Pancreas (tissue), 10 donors: ENCODE measurements around the gene SLC25A3. TPM values are rescaled to one million over a fixed set of nuclear protein-coding genes. Genes with fewer than 3 reads are reported as not detected.
"Not testable (repeated sequence)": the region's sequence is repeated elsewhere in the genome, so short reads cannot be mapped to it uniquely, and the experiment has no call there.

Experiments
- ATAC-seq, 4 donors: fragments of 200-7000 bp; cut with Tn5 transposase; one replicate each; pipeline versions ENCODE4 v1.8.0 to v1.9.1; 2020; ENCODE audit warnings: mild to moderate bottlenecking in 4 of 4, moderate library complexity in 4 of 4
- DNase-seq, 6 donors: peaks; one replicate each; pipeline ENCODE4 v3.0.0-alpha.2; 2020
- FAIRE-seq: peaks from 2 replicates; lab custom pipeline; 2012; peaks lifted over from hg19 to GRCh38; lab: Jason Lieb, UNC
- H3K27ac ChIP-seq, 4 donors: fragments of 200-600 bp; sonication (generic); 1 replicate in 3 of 4; 2 replicates in 1 of 4; pipeline versions ENCODE4 v1.5.0 to v1.8.0; 2020
- H3K27me3 ChIP-seq, 4 donors: fragments of 200-600 bp; one replicate each; pipeline ENCODE4 v1.8.0; 2021
- H3K36me3 ChIP-seq, 3 donors: fragments of 200-600 bp; sonication (generic) in 1 of 3; one replicate each; pipeline versions ENCODE4 v1.5.0 to v1.8.0; 2020 to 2021
- H3K4me1 ChIP-seq, 3 donors: fragments of 200-600 bp; one replicate each; pipeline ENCODE4 v1.8.0; 2021
- H3K4me3 ChIP-seq, 4 donors: fragments of 200-600 bp; sonication (generic) in 2 of 4; one replicate each; pipeline versions ENCODE4 v1.5.0 to v1.8.0; 2020 to 2021
- H3K9me3 ChIP-seq, 4 donors: fragments of 200-600 bp; one replicate each; pipeline ENCODE4 v1.8.0; 2021
- CTCF ChIP-seq, 4 donors: fragments of 200-600 bp; sonication (generic) in 3 of 4; IDR thresholded peaks; one replicate each; pipeline versions ENCODE4 v1.5.0 to v1.8.0; 2021; ENCODE audit warnings: antibody characterized with exemption in 4 of 4
- WGBS, 2 donors: extraction: QIAGEN DNeasy Blood & Tissue Kit; methylation state at CpG; one replicate each; pipeline ENCODE4 v1.1.7; 2013; 5-methylcytosine and 5-hydroxymethylcytosine counted together
- intact Hi-C, 3 donors: fragments of 100-400 bp; cut with DNase I; formaldehyde crosslinking; loops; one replicate each; pipeline versions ENCODE4 v1.11.1 to v1.14.2; 2022
- polyA plus RNA-seq, 2 donors: library from polyadenylated mRNA; stranded (reverse); fragments of 200-250 nt; gene quantifications; one replicate each; pipeline ENCODE4 v1.2.3, GENCODE V29; 2013
- total RNA-seq, 6 donors: library from RNA; stranded (reverse); fragmentation: NEBNext Ultra II Directional in 4 of 6; extraction: Animal tissue kit (Norgen Biotek cat#: 25700) in 4 of 6; gene quantifications; one replicate each; pipeline versions ENCODE4 v1.2.1 to v1.2.4, GENCODE V29; 2021 to 2023
- donor health status: healthy with polysubstance abuse.
- donor health status: DM: no; HTN: no; CAD: no; lungs with moderate emphysema.
- donor health status: DM: no; HTN: no; CAD: no.
- donor health status: control.
- donor health status: control.
- donor health status: Bipolar disorder and iron deficiency.
- donor health status: DM: yes; HTN: yes; CAD: no.
- donor health status: DM: no; HTN: no; CAD: no.
- donor health status: DM: no; HTN: no; CAD: no.
- donor health status: DM: yes; HTN: yes; CAD: no.

The SLC25A3 gene
- total and polyA plus RNA-seq, 8 donors: 133 to 343 (median 238) TPM

- Histone ChIP-seq H3K27ac (no peak overlapping the region), H3K27me3 (no peaks in the 10 kb centered on the region), H3K4me1 (no peaks in the 10 kb centered on the region), H3K4me3 (no peak overlapping the region), H3K36me3 (no peaks in the 10 kb centered on the region), H3K9me3 (no peaks in the 10 kb centered on the region)
- ATAC-seq (peak; percentile 44 to 77 (median 48)), FAIRE-seq (no peak), DNase-seq (no peak)
- intact Hi-C loops: loop anchor here in 1 of 3 donors (10.0 kb wide), 1 partner anchor 431 kb away; no protein-coding TSS in a partner anchor
- 32 to 39% methylated on average over 1 of the region's 1 CpG for WGBS, 2 donors
- no peak for TF ChIP-seq CTCF (IDR thresholded peaks at IDR 0.05)
Measured at GRCh38 chr12:98574110-98574509, 19.4 kb upstream of the SLC25A3 start.

GRCh38 chr12:98575013-98575412 is 18.5 kb upstream of the SLC25A3 start:
- H3K9me3 ChIP-seq: no peaks in the 10 kb centered on the region
- no peak overlapping the region for H3K27ac ChIP-seq
- H3K4me3 ChIP-seq: no peak overlapping the region
- H3K36me3 ChIP-seq: no peaks in the 10 kb centered on the region
- TF ChIP-seq CTCF (IDR thresholded peaks at IDR 0.05): no peak
- ATAC-seq (peak in 1 of 4 donors; percentile 25), FAIRE-seq (no peak), DNase-seq (no peak)
- 68 to 85% methylated on average over 4 of the region's 4 CpGs for WGBS, 2 donors
- intact Hi-C loops: loop anchor here in 1 of 3 donors (10.0 kb wide), 1 partner anchor 430 kb away; no protein-coding TSS in a partner anchor
- H3K27me3 ChIP-seq: no peaks in the 10 kb centered on the region
- no peaks in the 10 kb centered on the region for H3K4me1 ChIP-seq

GRCh38 chr12:98576795-98577194 is 16.7 kb upstream of the SLC25A3 start:
- intact Hi-C loops: loop anchor here in 1 of 3 donors (10.0 kb wide), 1 partner anchor 428 kb away; no protein-coding TSS in a partner anchor
- 79 to 86% methylated on average over 2 of the region's 2 CpGs for WGBS, 2 donors

GRCh38 chr12:98578392-98578791 is 15.1 kb upstream of the SLC25A3 start:
- no peak for ATAC-seq
- H3K4me3 ChIP-seq: no peak overlapping the region
- no peaks in the 10 kb centered on the region for H3K4me1 ChIP-seq
- intact Hi-C loops: loop anchor here in 1 of 3 donors (10.0 kb wide), 1 partner anchor 426 kb away; no protein-coding TSS in a partner anchor
- H3K27ac ChIP-seq: no peak overlapping the region
- 73 to 88% methylated on average over 1 of the region's 1 CpG for WGBS, 2 donors
- peak; percentile 41 for FAIRE-seq
- H3K27me3 ChIP-seq: no peaks in the 10 kb centered on the region
- H3K9me3 ChIP-seq: no peaks in the 10 kb centered on the region
- no peak for TF ChIP-seq CTCF (IDR thresholded peaks at IDR 0.05)
- H3K36me3 ChIP-seq: no peaks in the 10 kb centered on the region
- DNase-seq: no peak

More at GRCh38 chr12:98576795-98577194, 16.7 kb upstream of the SLC25A3 start:
- H3K27me3 ChIP-seq, DNase-seq, FAIRE-seq, ATAC-seq, H3K27ac ChIP-seq, H3K36me3 ChIP-seq, H3K9me3 ChIP-seq, H3K4me1 ChIP-seq, H3K4me3 ChIP-seq: not testable (repeated sequence)

- Histone ChIP-seq H3K36me3 (no peaks in the 10 kb centered on the region), H3K27me3 (no peaks in the 10 kb centered on the region), H3K27ac (no peak overlapping the region), H3K4me1 (no peaks in the 10 kb centered on the region), H3K4me3 (no peak overlapping the region), H3K9me3 (no peaks in the 10 kb centered on the region)
- DNase-seq: no peak
- intact Hi-C loops: loop anchor here in 1 of 3 donors (10.0 kb wide), 1 partner anchor 426 kb away; no protein-coding TSS in a partner anchor
- no peak for ATAC-seq
- WGBS, 2 donors: 77 to 84% methylated on average over 2 of the region's 2 CpGs
- FAIRE-seq: no peak
- no peak for TF ChIP-seq CTCF (IDR thresholded peaks at IDR 0.05)
Measured at GRCh38 chr12:98578821-98579220, 14.7 kb upstream of the SLC25A3 start.
